Mammary epithelial cell (primary cell): ENCODE results near the gene NTN1.

ENCODE experiments used
- EZH2 ChIP-seq: IDR thresholded peaks from 2 replicates; pipeline ENCODE4 v1.6.1; 2012; ENCODE audit warnings: low read length, inconsistent platforms, borderline replicate concordance
- TF ChIP-seq, protein P1 (sequence below), 2 donors: IDR thresholded peaks in 1 of 2; conservative IDR thresholded peaks in 1 of 2; 2 replicates each; pipeline ENCODE4 v1.5.1; 2011 to 2012; ENCODE audit warnings: inconsistent platforms in 2 of 2, low read length in 2 of 2, mild to moderate bottlenecking in 2 of 2, control low read depth in 1 of 2, low read depth in 1 of 2; ENCODE audit not compliant: insufficient read depth in 1 of 2; ENCODE audit errors: extremely low read depth in 1 of 2

DNA sequence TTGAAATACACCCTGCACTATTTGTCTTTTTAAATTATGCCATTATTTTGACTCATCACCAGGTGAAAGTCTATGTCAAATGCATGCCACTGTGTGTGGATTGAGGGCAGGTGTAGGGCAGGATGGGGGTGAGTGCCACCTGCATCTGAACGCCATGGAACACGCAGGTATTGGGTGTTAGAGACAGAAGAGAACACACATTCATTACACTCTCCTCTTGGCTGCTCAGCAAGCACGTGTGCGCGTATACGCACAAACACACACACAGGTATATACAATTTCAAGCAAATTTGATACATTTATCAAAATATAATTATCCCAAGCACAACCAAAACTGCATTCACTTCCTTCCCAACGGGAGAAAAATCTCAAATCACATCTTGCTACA is 268.9 kb downstream of the NTN1 start:
- TF ChIP-seq, protein P1, sequence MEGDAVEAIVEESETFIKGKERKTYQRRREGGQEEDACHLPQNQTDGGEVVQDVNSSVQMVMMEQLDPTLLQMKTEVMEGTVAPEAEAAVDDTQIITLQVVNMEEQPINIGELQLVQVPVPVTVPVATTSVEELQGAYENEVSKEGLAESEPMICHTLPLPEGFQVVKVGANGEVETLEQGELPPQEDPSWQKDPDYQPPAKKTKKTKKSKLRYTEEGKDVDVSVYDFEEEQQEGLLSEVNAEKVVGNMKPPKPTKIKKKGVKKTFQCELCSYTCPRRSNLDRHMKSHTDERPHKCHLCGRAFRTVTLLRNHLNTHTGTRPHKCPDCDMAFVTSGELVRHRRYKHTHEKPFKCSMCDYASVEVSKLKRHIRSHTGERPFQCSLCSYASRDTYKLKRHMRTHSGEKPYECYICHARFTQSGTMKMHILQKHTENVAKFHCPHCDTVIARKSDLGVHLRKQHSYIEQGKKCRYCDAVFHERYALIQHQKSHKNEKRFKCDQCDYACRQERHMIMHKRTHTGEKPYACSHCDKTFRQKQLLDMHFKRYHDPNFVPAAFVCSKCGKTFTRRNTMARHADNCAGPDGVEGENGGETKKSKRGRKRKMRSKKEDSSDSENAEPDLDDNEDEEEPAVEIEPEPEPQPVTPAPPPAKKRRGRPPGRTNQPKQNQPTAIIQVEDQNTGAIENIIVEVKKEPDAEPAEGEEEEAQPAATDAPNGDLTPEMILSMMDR (conservative IDR thresholded peaks at IDR 0.05 in 1 of 2, IDR thresholded peaks at IDR 0.05 in 1 of 2; ENCODE audit: extremely low read depth in 1 of 2, insufficient read depth in 1 of 2, low read depth in 1 of 2, low read length in 2 of 2): no peak
- no peak for TF ChIP-seq EZH2
